Measurements from ENCODE around the gene INO80.

The INO80 gene

DNA sequence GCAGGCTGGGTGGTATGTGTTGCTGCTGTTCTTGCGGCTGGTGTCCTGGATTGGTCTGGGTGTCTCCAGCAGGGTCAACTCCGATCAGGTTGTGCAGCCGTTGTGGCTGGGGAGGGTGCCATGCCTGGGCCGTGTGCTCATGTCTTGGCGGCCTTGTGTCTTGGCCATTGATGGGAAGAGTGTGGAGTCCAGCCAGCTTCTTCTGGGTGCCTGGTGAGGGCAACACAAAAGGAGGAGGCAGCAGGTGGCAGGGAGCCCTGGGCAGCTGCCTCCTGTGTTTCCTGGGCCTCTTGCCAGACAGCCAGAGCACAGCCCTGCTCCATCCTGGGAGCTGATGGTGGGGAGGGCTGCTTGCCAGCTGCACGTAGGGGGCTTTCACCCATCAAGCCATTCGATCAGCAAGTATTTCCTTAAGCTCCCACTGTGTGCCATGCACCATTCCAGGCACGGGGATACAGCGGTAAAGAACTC lies 158.5 kb downstream of the INO80 start:
- TF ChIP-seq, protein P1, sequence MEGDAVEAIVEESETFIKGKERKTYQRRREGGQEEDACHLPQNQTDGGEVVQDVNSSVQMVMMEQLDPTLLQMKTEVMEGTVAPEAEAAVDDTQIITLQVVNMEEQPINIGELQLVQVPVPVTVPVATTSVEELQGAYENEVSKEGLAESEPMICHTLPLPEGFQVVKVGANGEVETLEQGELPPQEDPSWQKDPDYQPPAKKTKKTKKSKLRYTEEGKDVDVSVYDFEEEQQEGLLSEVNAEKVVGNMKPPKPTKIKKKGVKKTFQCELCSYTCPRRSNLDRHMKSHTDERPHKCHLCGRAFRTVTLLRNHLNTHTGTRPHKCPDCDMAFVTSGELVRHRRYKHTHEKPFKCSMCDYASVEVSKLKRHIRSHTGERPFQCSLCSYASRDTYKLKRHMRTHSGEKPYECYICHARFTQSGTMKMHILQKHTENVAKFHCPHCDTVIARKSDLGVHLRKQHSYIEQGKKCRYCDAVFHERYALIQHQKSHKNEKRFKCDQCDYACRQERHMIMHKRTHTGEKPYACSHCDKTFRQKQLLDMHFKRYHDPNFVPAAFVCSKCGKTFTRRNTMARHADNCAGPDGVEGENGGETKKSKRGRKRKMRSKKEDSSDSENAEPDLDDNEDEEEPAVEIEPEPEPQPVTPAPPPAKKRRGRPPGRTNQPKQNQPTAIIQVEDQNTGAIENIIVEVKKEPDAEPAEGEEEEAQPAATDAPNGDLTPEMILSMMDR (IDR thresholded peaks at IDR 0.05): no peak

DNA sequence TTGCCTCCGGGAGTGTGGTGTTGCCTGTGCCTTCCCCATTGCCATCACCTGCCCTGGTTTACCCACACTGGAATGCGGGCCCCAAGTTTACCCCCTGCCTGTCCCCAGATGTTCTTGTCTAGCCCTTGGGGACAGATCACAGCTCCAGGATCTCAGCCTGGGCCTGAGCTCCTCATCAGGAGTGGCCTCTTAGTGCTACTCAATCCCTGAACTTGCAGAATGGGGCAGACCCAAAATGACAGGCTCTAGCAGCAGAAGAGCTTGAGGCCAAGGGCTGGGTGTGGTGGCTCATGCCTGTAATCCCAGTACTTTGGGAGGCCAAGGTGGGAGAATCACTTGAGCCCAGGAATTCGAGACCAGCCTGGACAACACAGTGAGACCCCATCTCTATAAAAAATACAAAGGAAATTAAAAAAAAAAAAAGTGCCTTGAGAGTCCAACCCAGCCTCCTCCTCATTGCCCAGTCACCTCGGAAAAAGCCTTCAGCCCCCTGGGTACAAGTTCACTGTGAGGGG lies 159.0 kb downstream of the INO80 start:
- TF ChIP-seq, protein P1 (IDR thresholded peaks at IDR 0.05): no peak

DNA sequence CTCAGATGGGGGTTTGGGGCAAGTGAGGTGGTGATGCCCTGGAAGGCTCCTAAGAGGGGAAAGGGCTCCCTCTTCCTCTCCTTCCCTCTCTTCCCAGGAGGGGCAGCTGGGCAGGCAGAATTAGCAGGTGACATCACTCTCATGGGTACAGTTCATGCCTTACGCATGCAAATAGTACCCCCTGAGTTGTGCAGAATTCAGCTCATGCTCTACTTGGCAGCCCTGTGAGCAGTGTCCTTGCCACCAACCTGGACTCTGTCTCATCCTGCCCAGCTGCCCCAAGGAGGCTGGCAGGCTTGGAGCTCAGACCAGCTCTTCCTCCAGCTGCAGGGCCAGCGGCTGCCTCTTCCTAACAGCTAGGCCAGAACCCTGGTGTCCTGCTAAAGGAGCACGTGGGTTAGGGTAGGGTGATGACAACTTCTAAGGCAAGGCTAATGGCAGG lies 159.5 kb downstream of the INO80 start:
- TF ChIP-seq, protein P1 (IDR thresholded peaks at IDR 0.05): no peak

DNA sequence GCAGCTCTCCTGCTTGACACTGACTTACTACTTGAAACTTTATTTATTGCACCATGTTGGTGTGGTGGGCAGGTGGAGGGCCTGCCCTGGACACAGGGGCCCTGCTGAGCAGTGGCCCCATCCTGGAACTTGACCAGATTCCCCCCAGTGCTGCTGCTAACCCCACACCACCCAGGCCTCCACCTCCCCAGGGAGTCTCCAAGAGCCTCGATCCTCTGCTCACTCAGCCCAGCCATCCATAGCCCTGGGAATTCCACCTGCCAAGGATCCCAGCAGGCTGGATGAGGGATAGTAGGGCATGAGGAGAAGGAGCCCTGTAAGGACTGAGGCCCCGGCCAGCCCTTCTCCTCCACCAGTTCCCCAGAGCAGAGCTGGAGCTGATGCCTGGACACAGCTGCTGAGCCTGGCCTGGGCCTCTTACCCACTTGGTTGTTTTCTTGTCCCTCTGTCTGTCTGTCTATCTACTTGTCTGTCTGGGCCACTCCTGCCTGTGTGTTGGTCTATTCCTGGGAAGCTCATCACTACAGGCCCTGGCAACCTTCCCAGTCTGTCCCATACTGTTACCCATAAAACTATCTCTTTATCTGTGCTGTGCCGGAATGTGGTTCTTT lies 160.0 kb downstream of the INO80 start:
- TF ChIP-seq, protein P1 (IDR thresholded peaks at IDR 0.05): no peak

DNA sequence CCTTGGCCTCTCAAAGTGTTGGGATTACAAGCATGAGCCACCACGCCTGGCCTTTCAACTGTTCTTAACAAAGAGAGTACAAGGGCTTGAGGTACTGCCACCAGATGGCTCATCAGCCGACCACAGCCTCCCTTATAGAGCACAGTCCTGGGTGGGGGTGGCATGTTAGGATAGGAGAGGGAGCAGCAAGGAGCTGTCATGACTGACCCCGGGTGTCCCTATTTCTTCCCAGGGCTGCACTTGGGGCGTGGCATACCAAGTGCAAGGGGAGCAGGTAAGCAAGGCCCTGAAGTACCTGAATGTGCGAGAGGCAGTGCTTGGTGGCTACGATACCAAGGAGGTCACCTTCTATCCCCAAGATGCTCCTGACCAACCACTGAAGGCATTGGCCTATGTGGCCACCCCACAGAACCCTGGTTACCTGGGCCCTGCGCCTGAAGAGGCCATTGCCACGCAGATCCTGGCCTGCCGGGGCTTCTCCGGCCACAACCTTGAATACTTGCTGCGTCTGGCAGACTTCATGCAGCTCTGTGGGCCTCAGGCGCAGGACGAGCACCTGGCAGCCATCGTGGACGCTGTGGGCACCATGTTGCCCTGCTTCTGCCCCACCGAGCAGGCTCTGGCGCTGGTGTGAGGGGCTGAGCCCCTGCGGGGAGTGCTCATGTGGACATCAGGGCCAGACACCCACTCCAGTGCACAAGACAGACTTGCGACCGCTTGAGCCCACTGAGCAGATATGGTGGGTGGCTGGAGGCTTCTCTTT lies 160.8 kb downstream of the INO80 start:
- TF ChIP-seq, protein P1 (IDR thresholded peaks at IDR 0.05): no peak

DNA sequence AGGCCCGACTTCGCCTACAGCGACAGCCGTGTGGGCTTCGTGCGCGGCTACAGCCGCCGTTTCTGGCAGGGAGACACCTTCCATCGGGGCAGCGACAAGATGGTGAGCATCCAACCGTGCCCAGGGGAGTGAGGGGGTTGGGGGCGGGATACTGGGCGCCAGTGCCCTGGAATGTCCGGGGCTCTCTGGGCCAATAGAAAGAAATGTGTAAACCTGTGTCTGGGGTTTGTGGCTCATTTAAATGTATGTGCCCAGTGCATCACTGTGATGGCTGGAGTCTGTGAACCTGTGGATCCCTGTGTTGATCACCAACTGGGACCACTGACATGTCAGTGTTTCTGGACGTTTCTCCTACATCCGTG lies 162.4 kb downstream of the INO80 start:
- TF ChIP-seq, protein P1 (IDR thresholded peaks at IDR 0.05): no peak

DNA sequence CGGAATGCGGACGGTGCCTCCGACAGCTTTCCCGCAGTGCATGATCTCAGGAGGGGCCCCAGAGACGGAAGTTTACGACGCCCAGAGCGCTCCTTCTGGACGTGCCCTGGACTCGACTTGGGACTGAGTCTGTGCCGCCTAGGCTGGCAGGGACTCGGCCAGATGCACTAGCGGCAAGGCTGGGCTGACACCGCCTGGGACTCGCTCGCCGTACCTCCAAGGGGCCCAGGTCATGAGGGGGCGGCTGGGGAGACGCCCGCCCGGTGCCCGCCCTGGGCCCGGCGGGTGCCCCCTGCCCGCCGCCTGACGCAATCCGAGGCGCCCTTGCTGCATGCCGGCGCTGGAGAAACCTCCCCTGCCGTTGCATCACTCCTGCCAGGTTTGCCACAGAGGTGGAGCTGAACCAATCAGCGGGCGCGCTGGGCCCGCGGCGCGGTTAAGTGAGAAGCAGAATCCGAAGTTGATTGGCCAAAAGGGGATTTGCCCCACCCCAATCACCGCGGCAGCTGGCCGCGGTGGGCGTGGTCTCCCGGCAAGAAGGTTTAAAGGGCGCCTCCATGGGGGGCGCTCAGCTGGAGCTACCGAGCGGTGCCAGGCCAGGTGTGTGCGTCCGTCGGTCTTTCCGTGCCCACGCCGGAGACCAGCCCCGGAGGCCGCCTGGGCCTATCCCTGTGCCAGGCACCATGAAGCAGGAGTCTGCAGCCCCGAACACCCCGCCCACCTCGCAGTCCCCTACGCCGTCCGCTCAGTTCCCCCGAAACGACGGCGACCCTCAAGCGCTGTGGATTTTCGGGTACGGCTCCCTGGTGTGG lies 163.0 kb downstream of the INO80 start, which contains the start of gene CHAC1:
CHAC1 (plus strand) TSS at position 571 of the 812 bp plus-strand sequence; CDS start at position 684, 113 bp downstream.
- TF ChIP-seq, protein P1 (IDR thresholded peaks at IDR 0.05): no peak

Measured in LNCAP (cell line).